ENCODE data around the gene DACH1. TPM values are rescaled to one million over a fixed set of nuclear protein-coding genes. Genes with fewer than 3 reads are reported as not detected.

DACH1 gene
- total RNA-seq, 1 experiment from 2014 or later, result 0.31 TPM

GRCh38 chr13:71632721-71633120 lies 234.3 kb downstream of the DACH1 start (continued):
- TF ChIP-seq AR (CRISPR knock-in tag; IDR thresholded peaks at IDR 0.05), result no peak
- TF ChIP-seq ZNF512 (CRISPR knock-in tag; IDR thresholded peaks at IDR 0.05; ENCODE audit: borderline replicate concordance), result no peak
- no peak for TF ChIP-seq ESRRA (CRISPR knock-in tag; IDR thresholded peaks at IDR 0.05; ENCODE audit: borderline replicate concordance)
- no peak for TF ChIP-seq EMX1 (CRISPR knock-in tag; IDR thresholded peaks at IDR 0.05)
- TF ChIP-seq NR3C1 (CRISPR knock-in tag; conservative IDR thresholded peaks at IDR 0.05; ENCODE audit: low read depth), result no peak
- TF ChIP-seq MAX (CRISPR knock-in tag; IDR thresholded peaks at IDR 0.05), result no peak
- TF ChIP-seq RORB (CRISPR knock-in tag; IDR thresholded peaks at IDR 0.05), result no peak

- ATAC-seq, result no peak
- Mint-ChIP-seq H3K27ac (no peak overlapping the region), H3K36me3 (no peaks in the 10 kb centered on the region), H3K27me3 (ENCODE audit: low read depth) (no peaks in the 10 kb centered on the region), H3K4me1 (peaks cover 40% of the 10 kb centered on the region), H3K9me3 (no peaks in the 10 kb centered on the region), H3K4me3 (no peak overlapping the region)
- no peak for DNase-seq (ENCODE audit: low spot score)
- TF ChIP-seq E2F1 (CRISPR knock-in tag; IDR thresholded peaks at IDR 0.05) (no peak), ZNF281 (CRISPR knock-in tag; IDR thresholded peaks at IDR 0.05) (no peak)
- POLR2A ChIA-PET, result no interaction called here
- CTCF ChIA-PET, result interaction anchor here (0.6 kb wide), 1 partner anchor 67 kb away, joined by 3 read pairs; no protein-coding TSS in a partner anchor
Measured at GRCh38 chr13:71632206-71632605, 234.8 kb downstream of the DACH1 start.

- peaks cover 35% of the 10 kb centered on the region for H3K4me1 Mint-ChIP-seq
- no peak for TF ChIP-seq KAT7 (CRISPR knock-in tag; IDR thresholded peaks at IDR 0.05; ENCODE audit: borderline replicate concordance)
- TF ChIP-seq USF1 (CRISPR knock-in tag; IDR thresholded peaks at IDR 0.05), result no peak
- TF ChIP-seq ATF2 (CRISPR knock-in tag; IDR thresholded peaks at IDR 0.05; ENCODE audit: borderline replicate concordance, low read depth), result no peak
- TF ChIP-seq SMAD3 (CRISPR knock-in tag; IDR thresholded peaks at IDR 0.05; ENCODE audit: borderline replicate concordance), result no peak
- ChIA-PET CTCF (no interaction called here), POLR2A (no interaction called here)
- no peak overlapping the region for H3K4me3 Mint-ChIP-seq
- H3K27ac Mint-ChIP-seq, result no peak overlapping the region
- no peaks in the 10 kb centered on the region for H3K36me3 Mint-ChIP-seq
- DNase-seq (ENCODE audit: low spot score), result no peak
- no peaks in the 10 kb centered on the region for H3K27me3 Mint-ChIP-seq (ENCODE audit: low read depth)
- H3K9me3 Mint-ChIP-seq, result no peaks in the 10 kb centered on the region
- peak; percentile 61 for ATAC-seq
Measured at GRCh38 chr13:71629167-71629566, 237.8 kb downstream of the DACH1 start.
